HCT116 (cell line): Measurements from ENCODE around the gene DMRTA2. TPM values are rescaled to one million over a fixed set of nuclear protein-coding genes. Genes with fewer than 3 reads are reported as not detected.

Experiments used
- ATAC-seq: fragments of 200-7000 bp; cut with Tn5 transposase; 2 replicates; pipeline ENCODE4 v1.9.1; 2020; ENCODE audit warnings: mild to moderate bottlenecking, moderate library complexity
- BruUV-seq: library from RNA; stranded (reverse); fragments of 400-500 nt; replicated peaks from 2 replicates; lab custom pipeline; 2021; lab: Mats Ljungman, UMichigan
- CTCF ChIA-PET: fragments of 300-600 bp; sonication (Branson Sonifier 250); formaldehyde crosslinking; loops from one replicate; lab custom pipeline; 2021; ENCODE audit warnings: antibody characterized with exemption; lab: Charles Lee
- POLR2A ChIA-PET: fragments of 300-600, 350-600 bp; sonication (Branson Sonifier 250); formaldehyde crosslinking; loops from one replicate; lab custom pipeline; 2021; ENCODE audit warnings: antibody characterized with exemption; lab: Charles Lee
- RAD21 ChIA-PET, 2 experiments: fragments of 300-600 bp; sonication (Branson Sonifier 250); formaldehyde crosslinking; loops; one replicate each; lab custom pipeline; 2023; ENCODE audit warnings: low total read pairs in 2 of 2; ENCODE audit not compliant: uncharacterized antibody in 2 of 2, unreplicated experiment in 2 of 2, low non-redundant PET in 1 of 2; lab: Charles Lee
- DNase-seq: peaks from one replicate; pipeline ENCODE4 v3.0.0-alpha.2; 2010; ENCODE audit warnings: low read depth, low spot score
- H2AFZ ChIP-seq: fragments of 200-600 bp; shearing (Covaris generic), sonication (generic); 2 replicates; pipeline ENCODE4 v1.6.1; 2017; ENCODE audit warnings: low read depth, mixed run types, mixed read lengths, antibody characterized with exemption, low read length; ENCODE audit not compliant: poor library complexity, severe bottlenecking
- H3K27ac ChIP-seq: 2 replicates; pipeline ENCODE4 v1.5.1; 2012; ENCODE audit warnings: low read depth, low read length
- H3K27me3 ChIP-seq: fragments of 200-600 bp; sonication (generic); 2 replicates; pipeline ENCODE4 v1.6.1; 2016; ENCODE audit warnings: mixed run types, low read length, mixed read lengths; ENCODE audit not compliant: insufficient read depth
- H3K36me3 ChIP-seq, 2 experiments: fragments of 200-500 bp in 1 of 2; fragments of 200-600 bp in 1 of 2; sonication (Bioruptor generic) in 1 of 2; sonication (generic) in 1 of 2; 2 replicates each; pipeline versions ENCODE4 v1.5.1 to v1.6.1; 2014 to 2016; ENCODE audit warnings: low read length in 2 of 2, inconsistent platforms in 1 of 2, mixed read lengths in 1 of 2, mixed run types in 1 of 2; ENCODE audit not compliant: insufficient read depth in 2 of 2, control insufficient read depth in 1 of 2
- H3K4me1 ChIP-seq, 2 experiments: fragments of 200-600 bp in 1 of 2; sonication (generic) in 1 of 2; 2 replicates each; pipeline versions ENCODE4 v1.5.1 to v1.6.1; 2012 to 2017; ENCODE audit warnings: low read length in 2 of 2, inconsistent platforms in 1 of 2, mild to moderate bottlenecking in 1 of 2, mixed read lengths in 1 of 2, mixed run types in 1 of 2, moderate library complexity in 1 of 2; ENCODE audit not compliant: insufficient read depth in 2 of 2, control insufficient read depth in 1 of 2
- H3K4me2 ChIP-seq: fragments of 200-600 bp; sonication (generic); 2 replicates; pipeline ENCODE4 v1.6.1; 2017; ENCODE audit warnings: mixed run types, low read length, mixed read lengths
- H3K4me3 ChIP-seq, 2 experiments: fragments of 200-600 bp in 1 of 2; sonication (generic) in 1 of 2; replicated peaks in 1 of 2; 2 replicates each; pipeline ENCODE4 v1.5.1; 2011 to 2016; ENCODE audit warnings: low read length in 2 of 2, control low read depth in 1 of 2, low read depth in 1 of 2, mild to moderate bottlenecking in 1 of 2, mixed read lengths in 1 of 2, mixed run types in 1 of 2
- H3K79me2 ChIP-seq: fragments of 200-600 bp; sonication (generic); 2 replicates; pipeline ENCODE4 v1.6.1; 2017; ENCODE audit warnings: mild to moderate bottlenecking, mixed run types, low read length, moderate library complexity, mixed read lengths; ENCODE audit not compliant: insufficient read depth
- H3K9ac ChIP-seq: fragments of 200-600 bp; sonication (generic); 2 replicates; pipeline ENCODE4 v1.6.1; 2016; ENCODE audit warnings: low read length, mixed read lengths
- H3K9me2 ChIP-seq: fragments of 200-600 bp; sonication (generic), shearing (Covaris generic); 2 replicates; pipeline ENCODE4 v1.6.1; 2017; ENCODE audit warnings: mixed run types, mild to moderate bottlenecking, moderate library complexity; ENCODE audit not compliant: insufficient read depth
- H3K9me3 ChIP-seq, 2 experiments: fragments of 200-500 bp in 1 of 2; fragments of 200-600 bp in 1 of 2; sonication (Bioruptor generic) in 1 of 2; sonication (generic) in 1 of 2; 2 replicates each; pipeline ENCODE4 v1.6.1; 2014 to 2017; ENCODE audit warnings: low read length in 2 of 2, mixed read lengths in 2 of 2, inconsistent platforms in 1 of 2, low read depth in 1 of 2, mild to moderate bottlenecking in 1 of 2, mixed run types in 1 of 2, moderate library complexity in 1 of 2; ENCODE audit not compliant: control insufficient read depth in 1 of 2, insufficient read depth in 1 of 2
- H4K20me1 ChIP-seq: fragments of 200-600 bp; sonication (generic), shearing (Covaris generic); 2 replicates; pipeline ENCODE4 v1.6.1; 2017; ENCODE audit warnings: mixed run types, mild to moderate bottlenecking, moderate library complexity; ENCODE audit not compliant: insufficient read depth
- EGR1 ChIP-seq: IDR thresholded peaks from 2 replicates; pipeline ENCODE4 v1.6.1; 2012; ENCODE audit warnings: low read depth
- ELF1 ChIP-seq: IDR thresholded peaks from 2 replicates; pipeline ENCODE4 v1.6.1; 2012; ENCODE audit warnings: low read depth, borderline replicate concordance
- EZH2 ChIP-seq: fragments of 200-600 bp; sonication (generic); IDR thresholded peaks from 2 replicates; pipeline ENCODE4 v1.6.1; 2017; ENCODE audit warnings: antibody characterized with exemption, mixed run types
- EZH2phosphoT487 ChIP-seq: fragments of 200-600 bp; IDR thresholded peaks from 2 replicates; pipeline ENCODE4 v1.6.1; 2018; ENCODE audit warnings: antibody characterized with exemption, borderline replicate concordance
- FOSL1 ChIP-seq: IDR thresholded peaks from 2 replicates; pipeline ENCODE4 v1.6.1; 2012; ENCODE audit warnings: low read depth
- JUND ChIP-seq: IDR thresholded peaks from 2 replicates; pipeline ENCODE4 v1.6.1; 2012
- POLR2A ChIP-seq: IDR thresholded peaks from 2 replicates; pipeline ENCODE4 v1.7.0; 2011; ENCODE audit warnings: borderline replicate concordance; ENCODE audit not compliant: insufficient read depth, insufficient read length; ENCODE audit errors: extremely low read depth
- POLR2AphosphoS5 ChIP-seq: IDR thresholded peaks from 2 replicates; pipeline ENCODE4 v1.6.1; 2011; ENCODE audit warnings: mild to moderate bottlenecking, low read depth, low read length, moderate library complexity
- RAD21 ChIP-seq: IDR thresholded peaks from 2 replicates; pipeline ENCODE4 v1.6.1; 2012; ENCODE audit warnings: low read depth, mild to moderate bottlenecking
- SRF ChIP-seq: IDR thresholded peaks from 2 replicates; pipeline ENCODE4 v1.6.1; 2012; ENCODE audit warnings: low read depth
- YY1 ChIP-seq: IDR thresholded peaks from 2 replicates; pipeline ENCODE4 v1.6.1; 2011; ENCODE audit warnings: low read length, low read depth, moderate library complexity, mild to moderate bottlenecking; ENCODE audit not compliant: insufficient replicate concordance; ENCODE audit errors: extremely low read depth
- ZFX ChIP-seq: fragments of 450-650 bp; IDR thresholded peaks from 2 replicates; pipeline ENCODE4 v1.6.1; 2017
- intact Hi-C: fragments of 100-400 bp; cut with micrococcal nuclease; formaldehyde crosslinking; loops from 2 replicates; pipeline ENCODE4 v1.10.0; 2022
- total RNA-seq: library from RNA; stranded (reverse); gene quantifications from one replicate; pipeline ENCODE4 v1.2.1, GENCODE V29; 2021; ENCODE audit not compliant: unreplicated experiment

The DMRTA2 gene
- total RNA-seq, 1 experiment from 2014 or later = not detected

DNA sequence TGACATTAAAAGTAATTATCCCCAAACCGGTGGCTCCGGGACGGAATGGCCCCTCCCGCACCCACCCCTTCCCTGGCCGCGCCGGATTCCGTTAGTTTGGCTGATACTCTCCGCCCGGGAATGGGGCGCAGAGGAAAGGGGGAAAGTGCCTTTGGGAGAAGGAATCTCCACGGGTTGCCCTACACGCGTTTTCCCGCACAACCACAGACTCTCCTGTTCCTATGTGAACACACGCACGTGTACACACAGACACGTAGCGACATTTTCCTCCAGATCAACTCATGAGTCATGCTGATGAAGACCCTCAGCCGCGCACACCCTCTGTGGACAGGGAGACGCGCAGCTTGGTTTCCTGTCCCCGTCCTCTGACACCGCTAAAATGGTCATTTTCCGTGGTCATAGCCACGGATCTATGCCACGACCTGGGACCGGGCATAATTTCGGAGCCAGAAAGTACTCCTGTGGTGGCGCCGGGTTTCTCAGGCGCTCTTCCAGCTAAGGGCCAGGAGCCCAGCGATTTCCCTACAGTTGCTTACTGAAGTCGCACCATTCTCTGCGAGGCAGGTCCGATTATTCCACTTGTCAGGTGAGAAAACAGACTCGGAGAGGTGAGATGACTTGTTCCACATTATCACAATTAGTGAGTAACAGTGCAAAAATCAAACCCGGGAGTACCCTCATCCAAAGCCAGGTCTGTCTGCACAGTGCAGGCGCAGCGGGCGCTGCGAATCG lies 4.0 kb upstream of the DMRTA2 start:
- no peaks in the 10 kb centered on the region for H3K4me1 ChIP-seq
- no peak for TF ChIP-seq JUND
- DNase-seq = no peak
- no peak overlapping the region for H3K4me3 ChIP-seq
- H3K79me2 ChIP-seq = no peaks in the 10 kb centered on the region
- H3K9me2 ChIP-seq = no peaks in the 10 kb centered on the region
- no peaks in the 10 kb centered on the region for H3K36me3 ChIP-seq
- RAD21 ChIA-PET = no interaction called here
- no peak overlapping the region for H3K9ac ChIP-seq
- POLR2A ChIA-PET = no interaction called here
- H3K27ac ChIP-seq = no peak overlapping the region
- no TSS peak for BruUV-seq
- ATAC-seq = no peak
- intact Hi-C loops = no loop called here
- no peak overlapping the region for H3K4me2 ChIP-seq
- H4K20me1 ChIP-seq = no peaks in the 10 kb centered on the region
- H3K9me3 ChIP-seq = no peaks in the 10 kb centered on the region
- CTCF ChIA-PET = no interaction called here
- no peaks in the 10 kb centered on the region for H3K27me3 ChIP-seq
- no peak overlapping the region for H2AFZ ChIP-seq

- H3K9ac ChIP-seq = no peak overlapping the region
- H3K27ac ChIP-seq = no peak overlapping the region
- POLR2A ChIA-PET = no interaction called here
- H3K27me3 ChIP-seq = no peaks in the 10 kb centered on the region
- intact Hi-C loops = no loop called here
- H3K36me3 ChIP-seq = no peaks in the 10 kb centered on the region
- H4K20me1 ChIP-seq = no peaks in the 10 kb centered on the region
- no peak overlapping the region for H2AFZ ChIP-seq
- DNase-seq = no peak
- H3K4me3 ChIP-seq = no peak overlapping the region
- TF ChIP-seq EZH2phosphoT487 (no peak), POLR2A (no peak), FOSL1 (no peak), SRF (no peak), RAD21 (no peak), YY1 (no peak), POLR2AphosphoS5 (no peak), EGR1 (no peak), ZFX (no peak), EZH2 (no peak), ELF1 (no peak)
- TF ChIP-seq, all 23 proteins: peak for 0
- no TSS peak for BruUV-seq
- no peak overlapping the region for H3K4me2 ChIP-seq
- ATAC-seq = no peak
- no peaks in the 10 kb centered on the region for H3K4me1 ChIP-seq
- no peaks in the 10 kb centered on the region for H3K9me2 ChIP-seq
- H3K79me2 ChIP-seq = no peaks in the 10 kb centered on the region
- no peaks in the 10 kb centered on the region for H3K9me3 ChIP-seq
- ChIA-PET RAD21 (no interaction called here), CTCF (no interaction called here)
Measured at GRCh38 chr1:50426702-50427085, 3.5 kb upstream of the DMRTA2 start.
